GM19240 (cell line): ENCODE measurements around the gene SFTPA2.
"Not testable (repeated sequence)": the region's sequence is repeated elsewhere in the genome, so short reads cannot be mapped to it uniquely, and the experiment has no call there.

Experiments
- DNase-seq: peaks from one replicate; pipeline ENCODE4 v3.0.0; 2011; ENCODE audit warnings: low spot score; ENCODE audit not compliant: insufficient read length

Gene SFTPA2

DNA sequence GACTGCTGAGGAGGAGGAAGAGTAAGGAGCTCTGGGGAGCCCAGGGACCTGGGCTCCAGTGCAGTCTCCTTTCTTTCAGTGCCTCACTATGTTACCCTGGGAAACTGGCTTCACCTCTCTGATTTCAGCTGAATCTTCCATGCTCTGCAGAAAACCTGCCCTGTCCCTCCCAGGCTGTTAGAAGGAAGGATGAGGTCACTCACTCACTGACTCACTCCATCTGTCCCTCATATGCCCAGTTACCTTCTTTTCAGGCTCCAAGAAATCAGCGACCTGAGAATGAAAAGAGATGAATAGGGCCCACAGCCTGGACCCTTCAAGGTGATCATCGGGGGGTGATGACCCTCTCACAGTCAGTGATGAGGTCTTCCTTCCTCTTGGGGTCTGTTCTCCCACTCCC is 481 bp downstream of the SFTPA2 start:
- DNase-seq: no peak

DNA sequence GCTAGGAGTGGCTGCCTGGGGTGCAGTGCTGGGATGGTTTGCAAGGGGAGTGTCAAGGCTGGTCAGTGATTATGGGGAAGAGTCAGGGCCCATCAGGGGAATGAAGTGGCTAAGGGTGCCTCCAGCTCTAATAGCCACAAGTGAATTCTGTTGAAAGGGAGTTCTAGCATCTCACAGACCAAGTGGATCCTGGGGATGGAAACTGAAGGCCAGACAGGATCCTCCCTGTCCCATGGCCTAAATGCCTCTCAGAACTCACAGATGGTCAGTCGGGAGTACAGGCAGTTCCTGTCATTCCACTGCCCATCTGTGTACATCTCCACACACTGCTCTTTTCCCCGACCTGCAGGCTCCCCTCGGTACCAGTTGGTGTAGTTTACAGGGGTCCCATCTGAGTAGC is 3.2 kb downstream of the SFTPA2 start:
- not testable (repeated sequence) for DNase-seq

DNA sequence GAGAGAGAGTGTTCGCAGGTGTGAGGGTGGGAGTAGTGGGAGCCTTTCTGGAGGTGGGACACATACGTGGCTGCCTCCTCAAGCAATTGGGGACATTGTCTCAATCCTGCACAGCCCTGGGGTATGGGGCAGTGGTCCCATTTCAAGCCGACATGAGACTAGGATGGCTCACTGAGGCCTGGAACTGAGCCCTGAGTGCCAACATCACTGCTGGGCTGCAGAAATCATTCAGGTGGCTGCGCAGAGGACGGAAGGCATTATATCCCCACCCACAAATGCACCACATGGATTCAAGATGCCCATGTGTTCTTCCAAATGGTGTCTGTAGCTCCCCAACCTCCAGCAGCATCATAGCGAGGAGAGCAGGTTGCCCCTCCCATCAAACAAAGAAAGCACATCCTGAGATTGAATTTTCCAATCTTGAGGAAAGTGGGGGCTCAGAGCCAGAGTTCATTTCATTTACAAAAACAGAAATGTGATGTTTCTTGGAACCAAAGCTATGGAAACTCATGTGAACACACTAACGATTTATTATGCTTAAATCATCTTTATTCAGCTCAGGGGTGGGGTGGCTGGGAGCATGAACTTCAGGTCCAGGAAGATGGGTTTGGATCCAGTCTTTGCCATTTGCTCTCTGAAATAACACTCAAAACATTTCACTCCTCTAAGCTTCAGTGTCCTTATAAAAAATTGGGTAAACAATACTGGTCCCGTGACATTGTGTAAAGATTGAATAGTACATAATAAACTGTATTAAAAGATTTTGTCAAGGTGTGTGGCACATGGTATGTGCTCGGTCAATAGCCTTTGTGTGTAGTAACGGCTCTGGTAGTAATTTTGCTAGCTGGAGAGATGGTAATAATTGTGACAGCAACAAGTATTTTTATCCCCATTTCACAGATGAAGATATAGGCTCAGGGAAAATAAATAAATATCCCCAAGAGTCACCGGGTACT is 4.6 kb downstream of the SFTPA2 start:
- no peak for DNase-seq

DNA sequence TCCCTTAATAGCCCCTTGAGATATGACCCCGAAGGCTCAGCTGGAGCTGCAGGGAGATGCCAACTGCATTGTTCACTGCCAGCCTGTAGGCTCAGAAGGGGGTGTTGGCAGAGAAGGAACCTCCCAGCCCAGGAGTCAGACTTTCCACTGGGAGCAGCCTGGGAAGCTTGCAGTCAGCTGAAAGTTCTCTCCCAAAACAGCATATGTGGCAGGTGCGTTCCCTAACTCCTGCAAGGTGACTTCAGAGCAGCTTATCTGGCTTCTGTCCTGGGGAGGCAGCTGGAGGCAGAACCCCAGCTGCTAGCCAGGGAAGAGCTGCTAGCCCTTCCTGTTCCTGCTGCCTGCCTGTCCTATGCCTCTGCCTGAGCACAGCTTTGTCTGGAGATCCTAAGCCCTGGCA is 8.1 kb downstream of the SFTPA2 start:
- DNase-seq: no peak

DNA sequence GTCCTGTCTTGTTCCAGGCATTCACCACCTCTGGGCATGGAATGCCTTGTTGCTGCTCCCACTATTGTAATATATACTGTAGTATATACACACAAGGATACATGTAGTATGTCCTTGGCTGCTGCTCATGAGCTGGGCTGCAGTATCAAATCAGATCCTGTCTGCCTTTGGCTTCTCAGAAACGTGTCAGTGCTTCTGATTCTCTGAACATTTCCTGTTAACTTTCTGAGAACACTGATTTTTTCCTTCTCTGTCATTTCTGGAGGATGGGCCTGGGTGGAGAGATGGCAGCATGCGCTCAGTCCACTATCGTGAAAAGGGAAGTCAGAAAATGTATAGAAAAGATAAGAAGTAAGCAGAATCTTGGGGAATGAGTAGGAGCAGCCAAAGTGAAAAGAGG is 12.2 kb downstream of the SFTPA2 start:
- DNase-seq: no peak

DNA sequence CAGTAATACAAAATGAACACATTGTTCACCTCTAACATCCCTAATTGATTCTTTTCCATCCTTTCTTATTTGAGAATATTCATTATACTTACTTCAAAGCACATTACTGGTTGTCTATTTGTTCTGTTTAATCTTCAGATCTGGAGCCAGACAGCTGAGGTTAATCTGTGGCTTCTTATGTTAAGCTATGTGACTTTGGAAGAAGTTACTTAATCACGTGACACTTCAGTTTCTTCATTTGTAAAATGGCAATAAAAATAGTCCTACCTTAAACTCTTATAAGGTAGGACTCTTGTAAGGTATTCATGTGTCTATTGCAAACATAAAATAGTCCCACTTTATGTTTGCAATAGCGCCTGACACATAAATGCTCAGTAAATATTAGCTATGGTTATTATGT is 13.1 kb downstream of the SFTPA2 start:
- DNase-seq: not testable (repeated sequence)

DNA sequence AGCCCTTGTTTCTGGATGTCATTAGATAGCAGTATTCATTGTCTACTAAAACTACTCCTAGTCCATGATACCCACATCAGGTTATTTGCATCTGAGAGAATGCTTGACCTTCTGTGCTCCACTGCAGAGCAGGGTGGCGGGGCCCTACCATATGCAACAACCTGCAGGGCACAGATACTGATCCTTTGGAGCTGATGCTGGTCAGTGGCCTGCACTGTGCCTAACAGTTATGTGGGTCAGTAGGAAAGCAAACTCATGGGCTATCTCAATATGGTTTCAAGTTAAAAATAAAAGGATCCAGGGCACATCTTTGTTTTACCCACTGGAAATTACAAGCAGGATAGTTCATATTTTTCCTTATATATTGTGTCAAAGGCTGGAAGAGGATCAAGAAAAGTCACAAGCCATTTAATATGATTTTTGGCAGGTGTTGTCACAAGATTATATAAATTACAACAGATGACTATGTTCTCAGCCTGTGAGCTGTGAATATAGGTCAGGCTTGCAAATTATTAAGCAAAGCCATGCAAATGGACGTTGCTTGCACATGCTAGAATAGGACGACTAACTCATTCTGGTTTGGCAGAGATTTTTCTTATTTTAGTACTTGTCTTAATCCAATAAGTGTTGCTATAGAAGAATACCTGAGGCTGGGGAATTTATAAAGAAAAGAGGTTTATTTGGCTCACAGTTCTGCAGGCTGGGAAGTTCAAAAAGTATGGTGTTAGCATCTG is 15.1 kb downstream of the SFTPA2 start:
- not testable (repeated sequence) for DNase-seq

DNA sequence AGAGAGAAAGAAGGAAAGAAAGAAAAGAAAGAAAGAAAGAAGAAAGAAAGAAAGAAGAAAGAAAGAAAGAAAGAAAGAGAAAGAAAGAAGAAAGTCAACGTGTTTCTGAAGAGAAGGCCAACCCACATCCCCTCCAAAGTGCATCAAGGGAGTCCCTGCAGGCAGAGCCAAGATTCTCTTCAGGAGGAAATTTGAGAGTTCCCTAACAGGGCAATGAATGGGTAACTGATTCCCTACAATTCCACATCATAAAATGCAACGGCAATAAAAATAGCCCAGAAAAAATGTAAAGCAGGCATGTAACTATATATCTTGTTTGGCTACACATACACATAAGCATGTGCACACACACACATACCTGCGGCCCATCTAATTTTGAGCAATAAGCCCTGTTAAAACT is 15.8 kb downstream of the SFTPA2 start:
- DNase-seq: not testable (repeated sequence)

DNA sequence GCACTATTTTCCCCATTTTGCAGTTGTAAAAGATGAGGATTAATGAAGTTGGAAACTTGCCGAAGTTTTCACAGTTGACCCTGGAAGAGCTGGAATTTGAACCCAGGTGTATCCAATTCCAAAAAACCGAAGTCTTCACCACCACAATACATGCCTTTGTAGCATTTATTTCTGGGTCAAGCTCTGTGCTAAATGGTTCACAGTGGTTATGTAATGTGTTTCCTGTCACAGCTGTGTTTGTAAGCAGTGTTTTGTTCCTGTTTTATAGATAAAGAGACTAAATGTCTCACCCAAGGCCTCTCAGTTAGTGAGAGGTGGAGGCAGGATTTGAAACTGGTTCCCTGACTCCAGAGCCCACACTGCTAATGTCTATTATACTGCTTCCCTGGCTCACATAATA is 17.6 kb downstream of the SFTPA2 start:
- no peak for DNase-seq

DNA sequence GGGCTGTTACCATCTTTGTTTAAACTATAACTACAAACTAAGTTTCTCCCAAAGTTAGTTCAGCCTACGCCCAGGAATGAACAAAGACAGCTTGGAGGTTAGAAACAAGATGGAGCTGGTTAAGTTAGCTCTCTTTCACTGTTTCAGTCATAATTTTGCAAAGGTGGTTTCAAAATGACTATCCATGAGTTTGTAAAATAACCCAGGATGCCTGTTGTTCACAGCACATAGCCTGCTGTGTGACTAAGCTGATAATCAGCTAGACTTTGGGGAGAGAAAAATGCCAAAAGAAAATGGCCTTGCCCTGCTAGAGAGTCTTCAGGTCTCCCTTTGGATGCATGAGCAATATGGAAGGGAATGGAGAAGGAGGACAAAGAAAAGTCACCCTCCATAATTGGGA is 19.3 kb downstream of the SFTPA2 start:
- DNase-seq: not testable (repeated sequence)

DNA sequence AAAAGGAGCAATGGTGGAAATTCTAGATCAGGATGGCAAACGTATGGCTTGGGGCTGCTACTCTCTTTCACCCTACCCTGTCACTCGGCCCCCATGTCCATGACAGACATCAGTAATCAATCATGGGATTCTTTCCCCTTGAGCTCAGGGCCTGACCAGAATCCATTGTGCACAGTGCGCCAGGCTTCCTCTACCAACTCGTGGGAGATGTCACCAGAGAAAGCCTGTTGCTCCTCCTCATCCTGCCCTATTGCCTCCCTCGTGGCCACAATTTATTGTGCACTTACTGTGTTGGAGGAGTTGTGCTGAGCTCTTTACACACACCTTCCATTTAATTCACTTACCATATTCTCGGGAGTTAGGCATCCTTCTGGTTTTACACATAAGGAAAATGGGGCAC is 21.9 kb downstream of the SFTPA2 start:
- DNase-seq: not testable (repeated sequence)

DNA sequence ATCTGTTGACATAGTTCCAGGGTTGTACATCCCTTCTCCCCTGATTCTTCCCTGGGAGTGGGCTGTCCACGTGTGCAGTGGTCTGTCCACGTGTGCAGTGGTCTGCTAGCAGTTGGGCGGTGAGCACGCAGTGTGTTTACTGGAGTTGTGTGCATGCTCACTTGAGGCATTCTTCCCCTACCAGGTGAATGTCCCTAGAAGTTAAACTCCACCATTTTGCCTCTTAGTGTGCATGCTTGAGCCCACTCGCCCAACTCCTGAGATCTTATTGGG is 26.4 kb downstream of the SFTPA2 start:
- DNase-seq: not testable (repeated sequence)

DNA sequence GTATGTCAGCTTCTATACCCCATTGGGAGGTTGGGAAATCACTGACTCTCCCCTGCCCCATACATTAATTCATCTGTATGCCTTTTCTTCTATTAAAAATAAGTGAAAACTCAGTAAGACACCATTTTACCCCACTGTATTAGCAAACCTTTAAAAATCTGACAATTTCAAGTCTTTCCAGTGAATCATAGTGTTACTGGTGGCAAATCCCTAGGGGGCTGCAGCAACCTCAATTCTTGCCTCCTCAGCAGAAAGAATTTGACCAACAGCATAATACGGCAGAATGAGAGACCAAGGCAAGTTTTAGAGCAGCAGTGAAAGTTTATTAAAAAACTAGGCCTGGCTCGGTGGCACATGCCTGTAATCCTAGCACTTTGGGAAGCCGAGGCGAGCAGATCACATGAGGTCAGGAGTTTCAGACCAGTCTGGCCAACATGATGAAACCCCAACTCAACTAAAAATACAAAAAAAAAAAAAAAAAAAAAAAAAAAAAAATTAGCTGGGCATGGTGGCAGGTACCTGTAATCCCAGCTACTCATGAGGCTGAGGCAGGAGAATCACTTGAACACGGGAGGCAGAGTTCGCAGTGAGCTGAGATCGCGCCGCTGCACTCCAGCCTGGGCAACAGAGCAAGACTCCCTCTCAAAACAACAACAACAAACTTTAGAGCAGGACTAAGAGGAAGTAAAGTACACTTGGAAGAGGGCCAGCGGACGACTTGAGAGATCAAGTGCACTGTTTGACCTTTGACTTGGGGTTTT is 26.9 kb downstream of the SFTPA2 start:
- DNase-seq: not testable (repeated sequence)

DNA sequence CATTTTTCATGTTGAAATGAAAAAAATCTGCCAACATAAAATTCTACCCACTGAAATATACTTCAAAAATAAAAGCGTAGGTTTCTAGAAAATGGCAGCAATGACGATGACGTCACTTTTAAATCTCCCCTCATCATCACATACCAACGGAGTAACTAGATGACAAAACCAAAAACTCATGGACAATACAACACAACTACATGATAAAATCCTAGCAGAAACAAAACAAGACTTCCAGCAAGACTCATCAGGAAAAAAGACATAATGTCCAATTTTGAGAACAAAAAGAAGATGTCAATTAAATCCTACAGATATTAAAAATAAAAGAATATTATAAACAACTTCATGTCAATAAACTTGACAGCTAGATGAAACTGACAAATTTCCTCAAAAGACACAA is 31.9 kb downstream of the SFTPA2 start:
- DNase-seq: not testable (repeated sequence)

DNA sequence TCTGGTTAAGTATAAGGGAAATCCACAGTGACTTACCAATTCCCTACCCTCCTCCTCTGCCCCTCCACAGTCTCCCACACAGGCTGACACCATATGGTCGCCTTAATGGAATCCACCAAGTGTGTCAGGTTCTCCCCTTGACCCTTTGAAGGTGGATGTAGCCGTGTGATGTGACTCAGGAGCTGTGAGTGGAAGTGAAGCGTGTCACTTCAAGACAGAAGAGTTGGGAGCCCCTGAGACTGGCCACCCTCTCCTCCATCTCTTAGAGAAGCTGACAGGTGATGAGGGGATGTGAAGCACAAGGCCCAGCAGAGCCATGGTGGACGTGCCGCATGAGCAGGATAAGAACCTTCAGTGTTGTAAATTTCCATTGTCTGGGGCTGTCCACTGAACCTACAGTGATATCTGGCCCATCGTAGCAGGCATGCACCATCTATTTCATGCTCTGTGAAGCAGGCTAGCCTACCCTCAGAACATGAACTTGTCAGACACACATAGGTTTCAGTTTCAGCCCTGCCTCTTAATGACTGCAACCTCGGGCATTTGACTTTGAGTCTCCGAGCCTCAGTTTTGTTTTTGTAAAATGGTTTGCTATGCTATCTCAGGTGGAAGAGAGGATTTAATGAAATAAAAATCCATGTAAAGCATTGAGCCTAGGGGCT is 35.0 kb downstream of the SFTPA2 start:
- not testable (repeated sequence) for DNase-seq

DNA sequence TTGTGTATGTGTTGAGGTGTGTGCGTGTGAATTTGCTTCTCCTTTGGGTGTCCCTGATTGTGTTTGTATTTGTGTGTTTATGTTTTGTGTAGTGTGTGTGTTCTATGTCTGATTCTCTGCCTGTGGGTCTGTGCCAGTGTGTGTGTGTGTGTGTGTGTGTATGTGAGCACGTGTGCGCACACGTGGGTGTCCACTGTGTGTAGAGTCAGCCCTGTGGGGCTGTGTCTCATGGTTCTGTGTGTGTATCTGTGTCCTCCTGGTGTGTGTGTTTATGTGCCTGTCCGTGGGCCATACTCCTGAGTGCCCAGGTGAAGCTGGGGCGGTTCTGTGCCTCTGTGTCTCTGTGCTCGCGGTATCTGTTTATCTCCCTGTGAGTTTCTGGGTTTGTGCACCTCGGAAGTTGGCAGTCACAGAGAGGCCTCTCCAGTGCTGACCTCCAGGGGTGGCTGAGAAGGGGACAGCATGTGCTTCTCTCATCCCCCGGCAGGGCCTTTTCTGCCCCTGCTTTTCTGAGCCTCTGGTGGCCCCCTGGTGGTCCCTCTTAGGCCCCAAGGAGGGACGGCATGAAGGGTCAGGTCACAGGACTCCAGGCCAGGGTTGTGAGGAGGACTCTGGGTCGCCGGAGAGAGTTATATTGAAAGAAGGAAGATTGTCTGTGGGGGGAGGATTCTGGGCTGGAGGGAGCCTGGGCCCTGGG is 36.9 kb downstream of the SFTPA2 start:
- DNase-seq: not testable (repeated sequence)

DNA sequence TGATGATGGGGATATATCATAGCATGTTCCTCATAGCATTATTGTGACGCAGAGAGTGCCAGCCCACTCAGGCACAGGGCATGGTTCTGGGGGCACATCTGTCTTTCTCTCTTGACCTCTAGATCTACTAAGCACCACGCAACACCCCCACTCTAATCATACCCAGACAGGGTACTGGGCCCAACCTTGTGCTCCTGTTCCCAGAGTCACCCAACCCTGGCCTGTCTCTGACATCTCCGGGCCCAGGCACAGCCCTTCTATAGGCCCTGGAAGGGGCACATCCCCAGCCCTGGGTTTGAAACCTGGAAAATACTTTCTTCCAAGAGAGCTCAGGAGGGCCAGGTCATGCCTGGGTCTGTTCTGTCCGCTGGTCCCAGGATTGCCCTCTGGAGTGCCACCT is 37.7 kb downstream of the SFTPA2 start:
- DNase-seq: not testable (repeated sequence)

DNA sequence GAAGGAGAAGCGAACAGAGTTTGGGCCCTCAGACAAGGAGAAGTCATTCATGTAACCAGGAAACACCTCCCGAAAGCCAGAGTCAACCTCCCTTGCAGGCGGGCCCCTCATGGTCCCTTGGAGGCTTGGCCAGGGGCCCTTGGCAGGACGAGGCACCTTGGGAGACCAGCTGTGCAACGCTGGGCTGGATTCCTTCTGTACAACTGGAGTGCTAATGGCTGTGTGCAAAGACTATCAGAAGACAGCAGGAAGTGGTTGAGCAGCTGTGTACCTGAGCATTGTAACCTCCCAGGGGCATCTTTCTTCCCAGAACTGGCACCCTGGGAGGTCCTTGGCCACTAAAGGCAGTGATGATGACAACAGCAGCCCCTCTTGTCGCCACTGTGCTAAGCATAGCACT is 38.5 kb downstream of the SFTPA2 start:
- not testable (repeated sequence) for DNase-seq

DNA sequence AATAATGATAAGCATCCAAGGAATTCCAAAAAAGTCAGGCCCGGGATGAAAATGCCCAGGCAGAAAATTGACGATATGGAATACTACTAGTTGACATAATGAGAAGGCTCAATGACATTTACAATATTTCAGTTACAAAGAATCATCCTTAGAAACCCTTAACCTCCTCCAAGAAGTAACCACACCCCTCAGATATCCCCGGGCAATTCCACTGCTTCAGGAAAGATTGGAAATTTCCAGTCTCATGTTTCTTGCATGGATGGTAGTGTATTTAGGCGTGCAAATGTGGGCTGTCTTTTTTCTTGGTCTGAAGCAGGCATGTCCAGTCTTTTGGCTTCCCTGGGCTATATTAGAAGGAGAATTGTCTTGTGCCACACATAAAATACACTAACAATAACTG is 42.6 kb downstream of the SFTPA2 start:
- DNase-seq: not testable (repeated sequence)

DNA sequence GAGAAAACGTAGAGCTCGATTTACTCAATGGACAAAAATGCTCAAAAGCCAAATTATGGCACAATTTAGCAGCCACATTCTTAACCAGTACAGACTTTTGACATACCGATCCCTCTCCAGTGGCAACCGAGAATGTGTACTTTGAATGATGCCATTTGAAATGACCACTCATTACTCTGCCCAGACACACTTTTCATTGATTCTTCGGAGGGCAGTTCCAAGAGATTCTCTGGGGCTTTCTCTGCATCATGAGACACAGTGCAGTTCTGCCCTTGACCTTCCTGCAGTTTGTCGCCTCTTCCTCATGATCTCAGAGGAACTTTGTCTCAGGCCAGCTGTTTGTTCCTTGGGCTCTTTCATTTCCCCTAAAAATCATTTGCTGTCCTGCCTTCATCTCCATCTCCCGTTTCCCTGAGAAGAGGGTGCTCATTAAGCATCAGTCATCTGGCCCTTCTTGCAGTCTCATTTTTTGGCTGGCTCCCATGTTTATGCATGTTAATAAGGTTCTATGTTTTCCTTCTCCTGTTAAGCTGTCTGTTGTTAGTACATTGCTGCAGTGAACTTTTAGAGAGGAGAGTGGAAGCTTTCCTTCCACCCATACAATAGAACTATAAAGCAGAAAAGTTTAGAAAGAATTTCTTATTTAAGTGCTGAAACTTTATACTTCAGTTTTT is 43.5 kb downstream of the SFTPA2 start:
- DNase-seq: not testable (repeated sequence)
